ENCODE results near the gene EFCAB6.

- no peak for TF ChIP-seq ATF3 (IDR thresholded peaks at IDR 0.05)
- TF ChIP-seq CTCF (IDR thresholded peaks at IDR 0.05; ENCODE audit: low read depth, low read length, missing input control) = no peak
- TF ChIP-seq SP1 (IDR thresholded peaks at IDR 0.05) = no peak
- no peak for TF ChIP-seq REST (IDR thresholded peaks at IDR 0.05)
- TF ChIP-seq ZBTB33 (IDR thresholded peaks at IDR 0.05) = no peak
- no peak for TF ChIP-seq MAX (IDR thresholded peaks at IDR 0.05)
- TF ChIP-seq FOXA2 (IDR thresholded peaks at IDR 0.05) = no peak
- TF ChIP-seq GABPA (IDR thresholded peaks at IDR 0.05 in 1 of 2, conservative IDR thresholded peaks at IDR 0.05 in 1 of 2) = no peak
- TF ChIP-seq EGR1 (IDR thresholded peaks at IDR 0.05; ENCODE audit: low read depth in 2 of 2) = no peak
- no peak for TF ChIP-seq RAD21 (IDR thresholded peaks at IDR 0.05)
- TF ChIP-seq YY1 (IDR thresholded peaks at IDR 0.05) = no peak
- TF ChIP-seq TAF1 (conservative IDR thresholded peaks at IDR 0.05) = no peak
- TF ChIP-seq RXRA (IDR thresholded peaks at IDR 0.05) = no peak
Observed at GRCh38 chr22:43544289-43544673, 267.8 kb downstream of the EFCAB6 start.
